HG02970 (cell line): Measurements from ENCODE around the gene OGFOD2.

Source experiments
- ATAC-seq: cut with Tn5 transposase; IDR thresholded peaks from one replicate; pipeline ENCODE4 v1.9.1; 2021; ENCODE audit warnings: mild to moderate bottlenecking, moderate library complexity, moderate number of reproducible peaks; ENCODE audit not compliant: unreplicated experiment, low FRiP score

Gene OGFOD2

DNA sequence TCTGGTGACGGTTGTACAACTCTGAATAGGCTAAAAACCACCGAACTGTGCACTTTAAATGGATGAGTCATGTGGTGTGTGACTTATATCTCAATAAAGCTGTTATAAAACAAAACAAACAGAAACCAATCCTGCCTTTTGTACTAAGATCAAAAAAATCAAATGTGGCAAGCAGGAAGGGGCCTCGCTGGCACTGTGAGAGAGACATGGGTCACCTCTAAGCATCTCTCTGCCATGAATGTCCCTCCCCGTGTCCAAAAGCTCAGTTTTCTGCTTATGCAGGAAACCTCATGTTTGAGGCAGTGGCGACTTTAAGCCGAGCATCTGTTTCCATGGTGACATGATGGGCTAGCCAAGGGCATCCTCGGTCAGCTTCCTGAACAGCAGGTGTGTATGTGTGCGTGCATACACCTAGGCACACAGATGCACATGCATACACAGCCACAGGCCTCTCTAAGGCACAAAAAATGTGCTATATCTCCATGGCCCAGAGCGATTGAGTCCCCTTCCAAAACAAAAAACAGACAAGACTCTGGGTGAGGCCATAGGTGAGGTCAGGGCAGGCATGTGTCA is 49.9 kb downstream of the OGFOD2 start:
- no peak for ATAC-seq

DNA sequence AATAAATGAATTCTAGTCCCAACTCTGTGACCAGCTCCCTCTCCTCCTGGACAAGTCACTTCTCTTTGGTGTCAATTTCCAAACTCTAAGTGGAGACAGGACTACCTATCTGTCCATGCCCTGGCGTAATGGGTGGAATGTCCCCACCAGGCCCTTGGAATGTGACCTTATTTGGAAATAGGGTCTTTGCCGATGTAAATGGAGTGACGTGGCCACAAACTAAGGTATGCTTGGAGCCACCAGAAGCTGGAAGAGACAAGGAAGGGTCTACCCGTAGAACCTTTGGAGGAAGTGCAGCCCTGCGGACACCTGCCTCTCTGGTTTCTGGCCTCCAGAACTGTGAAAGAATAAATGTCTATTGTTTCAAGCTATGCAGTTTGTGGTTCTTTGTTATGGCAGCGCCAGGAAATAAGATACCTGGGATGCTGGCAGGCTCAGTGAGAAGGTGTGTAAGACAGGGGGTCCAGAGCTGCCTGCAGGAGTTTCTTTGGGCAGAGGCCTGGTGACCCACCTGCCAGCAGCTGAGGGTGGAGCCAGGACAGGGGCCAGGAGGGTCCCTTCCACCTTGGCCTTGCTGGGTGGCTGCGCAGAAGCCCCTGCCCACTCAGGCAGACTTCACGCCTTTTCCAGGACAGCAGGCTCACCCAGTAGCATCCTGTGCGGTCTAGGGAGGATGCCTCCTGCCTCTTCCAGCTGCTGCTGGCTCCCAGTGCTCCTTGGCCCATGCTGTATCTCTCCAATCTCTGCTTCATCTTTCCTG is 51.2 kb downstream of the OGFOD2 start:
- no peak for ATAC-seq

DNA sequence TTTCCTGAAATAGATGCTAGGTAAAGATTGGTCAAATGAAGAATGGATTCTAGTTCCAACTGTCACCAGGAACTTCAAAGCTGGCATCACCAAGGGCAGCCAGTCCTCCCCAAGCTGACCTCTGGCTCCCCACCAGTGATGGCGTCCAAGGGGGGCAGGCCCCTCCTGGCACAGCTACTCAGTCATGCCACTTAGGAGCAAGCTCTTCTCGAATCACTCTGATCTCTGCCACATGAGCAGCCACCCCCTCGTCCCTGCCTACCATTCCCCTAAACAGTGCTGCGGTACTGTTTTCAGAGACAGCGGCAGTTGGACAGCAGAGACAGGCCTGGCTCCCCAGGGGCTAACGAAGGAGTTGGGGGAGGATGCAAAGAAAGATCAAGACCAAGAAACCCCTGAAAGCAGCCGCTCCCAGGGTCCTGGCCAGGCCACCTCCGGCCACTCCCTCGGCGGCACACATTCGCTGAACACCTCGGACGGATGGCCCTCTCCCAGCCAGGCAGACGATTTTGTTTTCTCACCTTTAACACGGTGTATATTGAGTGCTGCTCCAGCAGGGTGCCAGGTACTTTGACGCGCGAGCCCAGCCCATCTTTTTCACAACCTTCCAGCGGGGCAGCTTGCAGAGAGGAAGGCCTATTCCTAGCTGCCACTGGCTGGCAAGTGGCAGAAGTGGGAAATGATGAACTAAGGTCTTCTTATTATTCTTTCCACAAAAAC is 52.8 kb downstream of the OGFOD2 start:
- ATAC-seq = no peak

DNA sequence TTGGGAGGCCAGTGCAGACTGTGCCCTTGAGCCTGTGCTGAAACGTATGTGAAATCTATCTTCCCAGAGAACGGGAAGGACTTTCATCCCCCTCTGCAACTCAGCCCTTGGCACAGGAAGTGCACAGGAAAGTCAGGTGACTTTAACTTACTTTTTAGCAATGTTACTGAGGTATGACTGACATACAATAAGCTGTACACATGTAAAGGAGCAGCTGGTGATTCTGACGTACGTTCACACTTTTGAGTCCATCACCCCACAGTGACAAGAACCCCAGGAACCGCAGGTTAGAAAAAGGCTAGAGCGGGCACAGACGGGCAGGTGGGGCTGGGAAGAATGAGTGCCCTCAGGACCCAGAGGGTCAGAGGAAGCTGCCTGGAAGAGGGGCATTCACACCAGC is 53.4 kb downstream of the OGFOD2 start:
- ATAC-seq = no peak

DNA sequence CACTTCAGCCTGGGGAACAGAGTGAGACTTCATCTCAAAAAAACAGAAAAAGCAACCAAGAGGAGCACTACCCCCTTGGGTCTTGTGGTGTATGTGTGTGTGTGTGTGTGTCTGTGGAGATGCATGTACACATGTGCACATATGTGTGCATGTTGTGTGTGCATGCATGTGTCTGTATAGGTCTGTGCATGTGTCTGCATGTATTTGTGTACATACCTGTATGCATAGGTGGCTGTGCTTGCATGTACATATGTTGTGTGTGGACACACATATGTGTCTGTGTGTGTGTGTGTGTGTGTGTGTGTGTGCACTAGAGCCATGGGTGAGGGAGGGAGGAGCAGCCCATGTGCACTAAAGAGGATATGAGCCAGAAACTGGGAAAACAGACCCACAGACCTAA is 54.5 kb downstream of the OGFOD2 start:
- no peak for ATAC-seq
